NCI-H2081 (cell line): ENCODE measurements around the gene SCIMP.
"Not testable (repeated sequence)": the region's sequence is repeated elsewhere in the genome, so short reads cannot be mapped to it uniquely, and the experiment has no call there.

Experiments used
- DNase-seq, 2 experiments: peaks; one replicate each; lab custom pipeline; 2025; lab: John Stamatoyannopoulos, UW

SCIMP gene

GRCh38 chr17:5237541-5238016 is 2.9 kb upstream of the SCIMP start:
- DNase-seq: peak; percentile 31 to 57

GRCh38 chr17:5236938-5237540 is 2.4 kb upstream of the SCIMP start:
- no peak for DNase-seq

GRCh38 chr17:5233492-5233891 is 1.2 kb downstream of the SCIMP start:
- DNase-seq: not testable (repeated sequence)

- DNase-seq: no peak
Measured at GRCh38 chr17:5226940-5227878, 7.5 kb downstream of the SCIMP start.

- DNase-seq: no peak
Measured at GRCh38 chr17:5225668-5226457, 8.8 kb downstream of the SCIMP start.

GRCh38 chr17:5221912-5222311 is 12.7 kb downstream of the SCIMP start:
- DNase-seq: not testable (repeated sequence)

GRCh38 chr17:5220074-5220473 is 14.6 kb downstream of the SCIMP start:
- DNase-seq: no peak

GRCh38 chr17:5219536-5219935 is 15.1 kb downstream of the SCIMP start:
- DNase-seq: no peak

GRCh38 chr17:5217562-5217961 is 17.1 kb downstream of the SCIMP start:
- DNase-seq: not testable (repeated sequence)

GRCh38 chr17:5211458-5211857 is 23.2 kb downstream of the SCIMP start:
- DNase-seq: no peak

GRCh38 chr17:5210614-5211252 is 23.9 kb downstream of the SCIMP start:
- no peak for DNase-seq

- no peak for DNase-seq
Measured at GRCh38 chr17:5210091-5210490, 24.6 kb downstream of the SCIMP start.

- no peak for DNase-seq
Measured at GRCh38 chr17:5209396-5209795, 25.3 kb downstream of the SCIMP start.

- DNase-seq: no peak
Measured at GRCh38 chr17:5203908-5204294, 30.8 kb downstream of the SCIMP start.

- DNase-seq: no peak
Measured at GRCh38 chr17:5203178-5203907, 31.3 kb downstream of the SCIMP start.

- peak in 1 of 2 experiments; percentile 2 for DNase-seq
Measured at GRCh38 chr17:5201011-5201410, 33.6 kb downstream of the SCIMP start.

GRCh38 chr17:5200360-5200759 is 34.3 kb downstream of the SCIMP start:
- no peak for DNase-seq

- DNase-seq: no peak
Measured at GRCh38 chr17:5198472-5198871, 36.2 kb downstream of the SCIMP start.

GRCh38 chr17:5194346-5194745 is 40.3 kb downstream of the SCIMP start:
- DNase-seq: no peak

- DNase-seq: peak; percentile 87 to 95
Measured at GRCh38 chr17:5191541-5192417, 42.9 kb downstream of the SCIMP start, which contains the start of gene ZNF594. Gene ZNF594, minus strand, starts transcription at chr17:5191868. Its CDS starts 7,612 bp downstream, at chr17:5184256.
